Measurements from ENCODE around the gene CELSR1. TPM values are rescaled to one million over a fixed set of nuclear protein-coding genes. Genes with fewer than 3 reads are reported as not detected.

The CELSR1 gene
- total RNA-seq, 1 experiment from 2014 or later: 33.2 TPM

DNA sequence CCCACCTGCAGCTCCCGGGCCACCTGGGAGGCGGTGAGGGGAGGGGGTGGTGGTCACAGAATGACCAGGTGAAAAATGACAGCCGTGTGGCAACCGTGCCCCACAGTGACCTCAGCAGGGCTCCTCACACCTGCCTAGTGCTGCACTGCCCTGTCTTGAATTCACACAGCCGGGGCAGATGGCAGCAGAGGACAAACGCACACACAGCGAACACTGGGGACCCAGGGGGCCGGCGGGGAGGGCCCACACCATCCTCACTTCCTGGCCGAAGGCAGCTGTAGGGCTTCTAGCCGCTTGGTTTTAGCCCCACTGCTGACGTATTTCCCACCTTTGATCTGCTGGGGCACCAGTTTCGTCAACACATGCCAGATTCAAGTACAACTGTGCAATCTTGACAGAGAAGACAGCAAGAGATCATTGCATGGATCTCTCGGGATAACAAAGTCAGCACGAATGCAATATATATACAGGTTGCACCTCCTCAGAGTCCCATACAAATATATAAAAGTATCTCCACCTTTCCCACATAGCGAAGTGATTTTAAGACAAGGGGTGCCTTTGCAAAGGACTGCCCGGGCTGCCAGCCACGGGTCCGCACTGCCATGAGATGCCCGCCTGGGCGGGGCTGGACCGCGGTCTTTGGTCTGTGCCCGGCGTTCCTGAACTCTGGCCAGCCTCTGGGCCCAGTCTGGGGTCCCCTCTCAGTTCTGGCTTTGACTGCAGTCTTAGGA, 175.1 kb downstream of the CELSR1 start:
- no TSS peak for BruUV-seq (replicated peaks)
- no peak for DNase-seq
- peak overlapping the region; percentile 15 for H3K27ac Mint-ChIP-seq (ENCODE audit: unreplicated experiment)
- H3K36me3 ChIP-seq (ENCODE audit: control insufficient read depth, insufficient read depth, low read length): no peaks in the 10 kb centered on the region
- peaks cover 58% of the 10 kb centered on the region for H3K36me3 Mint-ChIP-seq (ENCODE audit: insufficient read depth, unreplicated experiment)
- TF ChIP-seq, protein P1, sequence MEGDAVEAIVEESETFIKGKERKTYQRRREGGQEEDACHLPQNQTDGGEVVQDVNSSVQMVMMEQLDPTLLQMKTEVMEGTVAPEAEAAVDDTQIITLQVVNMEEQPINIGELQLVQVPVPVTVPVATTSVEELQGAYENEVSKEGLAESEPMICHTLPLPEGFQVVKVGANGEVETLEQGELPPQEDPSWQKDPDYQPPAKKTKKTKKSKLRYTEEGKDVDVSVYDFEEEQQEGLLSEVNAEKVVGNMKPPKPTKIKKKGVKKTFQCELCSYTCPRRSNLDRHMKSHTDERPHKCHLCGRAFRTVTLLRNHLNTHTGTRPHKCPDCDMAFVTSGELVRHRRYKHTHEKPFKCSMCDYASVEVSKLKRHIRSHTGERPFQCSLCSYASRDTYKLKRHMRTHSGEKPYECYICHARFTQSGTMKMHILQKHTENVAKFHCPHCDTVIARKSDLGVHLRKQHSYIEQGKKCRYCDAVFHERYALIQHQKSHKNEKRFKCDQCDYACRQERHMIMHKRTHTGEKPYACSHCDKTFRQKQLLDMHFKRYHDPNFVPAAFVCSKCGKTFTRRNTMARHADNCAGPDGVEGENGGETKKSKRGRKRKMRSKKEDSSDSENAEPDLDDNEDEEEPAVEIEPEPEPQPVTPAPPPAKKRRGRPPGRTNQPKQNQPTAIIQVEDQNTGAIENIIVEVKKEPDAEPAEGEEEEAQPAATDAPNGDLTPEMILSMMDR (IDR thresholded peaks at IDR 0.05; ENCODE audit: insufficient read depth in 1 of 2, low read depth in 1 of 2, low read length in 1 of 2, severe bottlenecking in 1 of 2, unreplicated experiment in 1 of 2): no peak
- H3K4me3 ChIP-seq (ENCODE audit: low read depth, low read length): no peak overlapping the region
- intact Hi-C loops (cut with micrococcal nuclease; ENCODE audit: unreplicated experiment): no loop called here
- no peaks in the 10 kb centered on the region for H3K27me3 Mint-ChIP-seq (ENCODE audit: insufficient read depth, unreplicated experiment)
- H3K4me1 ChIP-seq: no peaks in the 10 kb centered on the region
- ChIA-PET CTCF (no interaction called here), POLR2A (interaction anchor here (0.6 kb wide), 1 partner anchor 30 kb away, joined by 3 read pairs; no protein-coding TSS in a partner anchor)
- H3K4me3 Mint-ChIP-seq (ENCODE audit: unreplicated experiment): no peak overlapping the region
- H3K9me3 Mint-ChIP-seq (ENCODE audit: unreplicated experiment): no peaks in the 10 kb centered on the region
- no peaks in the 10 kb centered on the region for H3K4me1 Mint-ChIP-seq (ENCODE audit: low read depth, unreplicated experiment)
- no peaks in the 10 kb centered on the region for H3K9me3 ChIP-seq
- H3K27me3 ChIP-seq (replicated peaks; ENCODE audit: control insufficient read depth, insufficient read depth, low read length): no peaks in the 10 kb centered on the region

DNA sequence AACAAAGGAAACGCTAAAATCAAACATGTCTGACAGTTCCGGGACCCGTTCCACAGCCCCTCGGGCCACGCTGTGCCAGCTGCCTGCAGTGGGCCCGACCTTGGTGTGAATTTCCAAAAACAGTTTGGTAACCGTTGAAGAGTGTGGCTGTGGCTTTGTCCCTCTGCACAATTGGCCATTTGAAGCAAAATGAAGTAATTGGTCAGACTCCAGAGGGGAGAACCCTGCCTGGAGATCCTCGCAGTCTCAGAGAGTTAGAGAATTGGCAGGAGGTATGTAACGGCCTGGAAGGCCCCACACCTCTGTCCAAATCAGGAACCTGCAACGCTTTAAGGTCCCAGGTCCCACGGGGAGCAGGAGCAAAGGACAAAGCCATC, 175.6 kb downstream of the CELSR1 start:
- peak overlapping the region; percentile 25 for H3K27ac Mint-ChIP-seq (ENCODE audit: unreplicated experiment)
- H3K27me3 ChIP-seq (replicated peaks; ENCODE audit: control insufficient read depth, insufficient read depth, low read length): no peaks in the 10 kb centered on the region
- ChIA-PET POLR2A (no interaction called here), CTCF (no interaction called here)
- intact Hi-C loops (cut with micrococcal nuclease; ENCODE audit: unreplicated experiment): no loop called here
- H3K4me1 ChIP-seq: no peaks in the 10 kb centered on the region
- no peaks in the 10 kb centered on the region for H3K4me1 Mint-ChIP-seq (ENCODE audit: low read depth, unreplicated experiment)
- no peaks in the 10 kb centered on the region for H3K36me3 ChIP-seq (ENCODE audit: control insufficient read depth, insufficient read depth, low read length)
- H3K36me3 Mint-ChIP-seq (ENCODE audit: insufficient read depth, unreplicated experiment): peaks cover 60% of the 10 kb centered on the region
- BruUV-seq (replicated peaks): no TSS peak
- no peak for DNase-seq
- H3K9me3 ChIP-seq: no peaks in the 10 kb centered on the region
- TF ChIP-seq, protein P1 (IDR thresholded peaks at IDR 0.05; ENCODE audit: insufficient read depth in 1 of 2, low read depth in 1 of 2, low read length in 1 of 2, severe bottlenecking in 1 of 2, unreplicated experiment in 1 of 2): no peak
- no peak overlapping the region for H3K4me3 Mint-ChIP-seq (ENCODE audit: unreplicated experiment)
- no peak overlapping the region for H3K4me3 ChIP-seq (ENCODE audit: low read depth, low read length)
- no peaks in the 10 kb centered on the region for H3K9me3 Mint-ChIP-seq (ENCODE audit: unreplicated experiment)
- no peaks in the 10 kb centered on the region for H3K27me3 Mint-ChIP-seq (ENCODE audit: insufficient read depth, unreplicated experiment)

DNA sequence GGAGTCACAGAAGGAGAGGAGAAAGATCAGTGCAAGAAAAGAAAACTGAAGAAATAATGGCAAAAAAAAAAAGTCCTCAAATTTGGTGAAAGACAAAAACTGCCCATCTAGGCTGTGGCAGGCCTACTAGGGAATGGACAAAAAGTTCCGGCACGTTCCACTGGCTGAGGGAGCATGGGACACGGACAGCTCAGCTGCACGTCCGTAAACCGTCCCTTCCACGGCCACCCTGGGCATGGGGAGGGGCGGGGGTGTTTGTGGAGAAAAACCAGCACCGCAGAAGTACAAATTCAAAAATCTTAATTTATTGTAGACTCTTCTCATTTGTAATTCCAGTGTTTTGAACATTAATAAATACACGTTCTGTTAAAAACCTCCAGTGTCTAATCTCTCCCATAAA, 176.5 kb downstream of the CELSR1 start:
- no peak overlapping the region for H3K4me3 ChIP-seq (ENCODE audit: low read depth, low read length)
- no peaks in the 10 kb centered on the region for H3K9me3 ChIP-seq
- H3K4me1 Mint-ChIP-seq (ENCODE audit: low read depth, unreplicated experiment): no peaks in the 10 kb centered on the region
- BruUV-seq (replicated peaks): no TSS peak
- H3K36me3 ChIP-seq (ENCODE audit: control insufficient read depth, insufficient read depth, low read length): no peaks in the 10 kb centered on the region
- ChIA-PET CTCF (no interaction called here), POLR2A (no interaction called here)
- no peaks in the 10 kb centered on the region for H3K4me1 ChIP-seq
- peaks cover 65% of the 10 kb centered on the region for H3K36me3 Mint-ChIP-seq (ENCODE audit: insufficient read depth, unreplicated experiment)
- no peaks in the 10 kb centered on the region for H3K27me3 Mint-ChIP-seq (ENCODE audit: insufficient read depth, unreplicated experiment)
- TF ChIP-seq, protein P1 (IDR thresholded peaks at IDR 0.05; ENCODE audit: insufficient read depth in 1 of 2, low read depth in 1 of 2, low read length in 1 of 2, severe bottlenecking in 1 of 2, unreplicated experiment in 1 of 2): no peak
- H3K4me3 Mint-ChIP-seq (ENCODE audit: unreplicated experiment): no peak overlapping the region
- no peaks in the 10 kb centered on the region for H3K27me3 ChIP-seq (replicated peaks; ENCODE audit: control insufficient read depth, insufficient read depth, low read length)
- no peaks in the 10 kb centered on the region for H3K9me3 Mint-ChIP-seq (ENCODE audit: unreplicated experiment)
- intact Hi-C loops (cut with micrococcal nuclease; ENCODE audit: unreplicated experiment): no loop called here
- DNase-seq: no peak
- H3K27ac Mint-ChIP-seq (ENCODE audit: unreplicated experiment): peak overlapping the region; percentile 4
